ENCODE measurements around the gene RNASE1.

DNA sequence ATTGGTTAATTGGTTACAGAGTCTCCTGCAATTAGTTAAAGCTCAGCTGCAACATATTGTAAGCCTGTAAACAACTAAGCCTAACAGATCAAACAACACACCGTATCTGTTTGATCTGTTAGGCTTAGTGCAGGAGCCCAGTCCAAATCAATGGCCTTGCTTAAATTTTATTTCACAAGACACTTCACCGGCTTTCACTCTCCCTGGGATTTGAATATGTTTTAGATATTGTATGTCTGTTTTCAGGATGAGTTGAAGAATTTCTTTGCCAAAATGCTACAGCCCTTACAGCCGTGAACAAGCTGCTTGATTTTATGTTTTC lies 5.5 kb upstream of the RNASE1 start:
- TF ChIP-seq, protein P1, sequence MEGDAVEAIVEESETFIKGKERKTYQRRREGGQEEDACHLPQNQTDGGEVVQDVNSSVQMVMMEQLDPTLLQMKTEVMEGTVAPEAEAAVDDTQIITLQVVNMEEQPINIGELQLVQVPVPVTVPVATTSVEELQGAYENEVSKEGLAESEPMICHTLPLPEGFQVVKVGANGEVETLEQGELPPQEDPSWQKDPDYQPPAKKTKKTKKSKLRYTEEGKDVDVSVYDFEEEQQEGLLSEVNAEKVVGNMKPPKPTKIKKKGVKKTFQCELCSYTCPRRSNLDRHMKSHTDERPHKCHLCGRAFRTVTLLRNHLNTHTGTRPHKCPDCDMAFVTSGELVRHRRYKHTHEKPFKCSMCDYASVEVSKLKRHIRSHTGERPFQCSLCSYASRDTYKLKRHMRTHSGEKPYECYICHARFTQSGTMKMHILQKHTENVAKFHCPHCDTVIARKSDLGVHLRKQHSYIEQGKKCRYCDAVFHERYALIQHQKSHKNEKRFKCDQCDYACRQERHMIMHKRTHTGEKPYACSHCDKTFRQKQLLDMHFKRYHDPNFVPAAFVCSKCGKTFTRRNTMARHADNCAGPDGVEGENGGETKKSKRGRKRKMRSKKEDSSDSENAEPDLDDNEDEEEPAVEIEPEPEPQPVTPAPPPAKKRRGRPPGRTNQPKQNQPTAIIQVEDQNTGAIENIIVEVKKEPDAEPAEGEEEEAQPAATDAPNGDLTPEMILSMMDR (IDR thresholded peaks at IDR 0.05) = no peak
- TF ChIP-seq EP300 (IDR thresholded peaks at IDR 0.05) = no peak
